Esophagus squamous epithelium (tissue), 4 donors: ENCODE results near the gene EPHA1.

Source experiments
- CTCF ChIP-seq, 6 experiments: fragments of 450-650 bp in 4 of 6; fragments of 200-600 bp in 2 of 6; sonication (generic) in 2 of 6; IDR thresholded peaks; one replicate each; pipeline ENCODE4 v1.5.1; 2016 to 2019; ENCODE audit warnings: antibody characterized with exemption in 6 of 6, mild to moderate bottlenecking in 4 of 6, moderate library complexity in 4 of 6
- POLR2A ChIP-seq, 4 donors: fragments of 450-650 bp; IDR thresholded peaks; one replicate each; pipeline ENCODE4 v1.6.1; 2017; ENCODE audit warnings: antibody characterized with exemption in 4 of 4, mild to moderate bottlenecking in 4 of 4, moderate library complexity in 3 of 4

- TF ChIP-seq CTCF (IDR thresholded peaks at IDR 0.05) (no peak), POLR2A (IDR thresholded peaks at IDR 0.05) (no peak)
Observed at GRCh38 chr7:143375298-143376034, 33.2 kb downstream of the EPHA1 start.
